ENCODE data around the gene DNAJC30.
"Not testable (repeated sequence)": the region's sequence is repeated elsewhere in the genome, so short reads cannot be mapped to it uniquely, and the experiment has no call there.

DNAJC30 gene

DNA sequence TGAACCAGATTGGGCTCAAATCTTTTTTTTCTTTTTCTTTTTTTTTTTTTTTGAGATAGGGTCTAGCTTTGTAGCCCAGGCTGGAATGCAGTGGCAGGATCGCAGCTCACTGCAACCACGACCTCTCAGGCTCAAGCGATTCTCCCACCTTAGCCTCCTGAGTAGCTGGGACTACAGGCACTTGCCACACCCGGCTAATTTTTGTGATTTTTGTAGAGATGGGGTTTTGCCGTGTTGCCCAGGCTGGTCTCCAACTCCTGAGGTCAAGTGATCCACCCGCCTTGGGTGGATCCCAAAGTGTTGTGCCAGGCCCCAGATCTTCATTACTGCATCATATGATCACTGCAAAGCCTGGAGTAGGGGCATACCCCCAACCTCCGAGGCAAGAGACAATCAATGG lies 2.8 kb downstream of the DNAJC30 start:
- DNase-seq = no peak

- no peak for DNase-seq
Measured at GRCh38 chr7:73679709-73680108, 3.5 kb downstream of the DNAJC30 start.

DNA sequence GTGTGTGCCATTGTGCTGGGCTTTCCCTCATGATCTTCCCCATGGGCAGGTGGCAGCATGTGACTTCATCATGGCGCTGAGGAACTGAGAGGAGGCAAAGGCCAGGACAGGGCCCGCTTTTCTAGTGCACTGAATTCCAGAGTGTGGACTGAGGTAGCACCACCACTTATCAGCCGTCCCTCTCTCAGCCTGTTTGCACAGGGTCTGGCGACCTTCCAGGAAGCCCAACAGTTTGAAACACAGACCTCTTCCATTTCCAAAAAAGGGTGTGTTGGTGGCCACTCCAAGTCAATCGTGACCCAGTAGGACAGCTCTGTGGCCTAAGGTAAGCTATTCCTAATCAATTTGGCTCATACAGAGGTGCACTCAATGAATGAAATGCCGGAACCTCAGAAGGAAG lies 4.4 kb downstream of the DNAJC30 start:
- DNase-seq = no peak

GRCh38 chr7:73676062-73676461 lies 7.2 kb downstream of the DNAJC30 start:
- not testable (repeated sequence) for DNase-seq

GRCh38 chr7:73674468-73675124 lies 8.7 kb downstream of the DNAJC30 start:
- DNase-seq = no peak

GRCh38 chr7:73671857-73672445 lies 11.3 kb downstream of the DNAJC30 start:
- DNase-seq = no peak

- no peak for DNase-seq
Measured at GRCh38 chr7:73671322-73671661, 12.0 kb downstream of the DNAJC30 start.

GRCh38 chr7:73669858-73670385 lies 13.3 kb downstream of the DNAJC30 start:
- no peak for DNase-seq

- no peak for DNase-seq
Measured at GRCh38 chr7:73669288-73669701, 14.0 kb downstream of the DNAJC30 start.

- no peak for DNase-seq
Measured at GRCh38 chr7:73668886-73669230, 14.4 kb downstream of the DNAJC30 start.

DNA sequence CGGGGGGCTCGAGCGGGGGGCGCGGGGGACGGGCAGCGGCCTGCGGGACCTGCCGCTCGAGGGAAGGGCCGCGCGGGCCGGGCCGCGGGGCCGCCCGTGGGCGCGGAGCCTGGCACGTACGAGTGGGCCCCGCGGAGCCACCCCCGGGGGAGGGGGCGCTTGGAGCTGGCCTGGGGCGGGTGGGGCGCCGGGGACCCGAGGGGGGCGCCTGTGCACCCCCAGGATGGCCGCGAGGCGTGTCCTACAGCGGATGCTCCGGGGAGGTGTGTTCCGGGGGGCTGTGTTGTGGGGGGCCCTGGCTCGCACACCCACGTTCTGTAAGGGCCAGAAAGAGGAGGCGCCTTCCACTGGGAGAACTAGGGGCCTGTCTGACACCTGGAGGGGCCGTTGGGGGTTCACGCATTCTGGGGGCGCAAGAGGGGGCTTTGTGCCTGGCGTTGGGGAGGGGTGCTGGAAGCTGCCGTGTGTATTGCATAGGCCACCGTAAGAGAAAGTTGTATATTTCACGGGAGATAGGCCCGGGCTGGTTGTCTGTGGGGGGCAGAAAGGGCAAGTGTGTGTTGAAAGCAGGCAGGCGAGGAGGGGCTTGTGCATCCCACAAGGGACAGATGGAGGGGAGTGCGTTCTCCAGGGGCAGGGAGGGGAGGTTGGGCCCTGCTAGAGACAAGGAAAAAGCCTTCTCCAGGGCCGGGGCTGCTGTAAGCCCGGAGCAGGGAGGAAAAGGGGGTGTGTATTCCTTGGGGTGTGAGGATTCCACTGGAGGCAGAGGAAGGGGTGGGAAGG lies 15.0 kb downstream of the DNAJC30 start:
- DNase-seq = peak; percentile 5

DNA sequence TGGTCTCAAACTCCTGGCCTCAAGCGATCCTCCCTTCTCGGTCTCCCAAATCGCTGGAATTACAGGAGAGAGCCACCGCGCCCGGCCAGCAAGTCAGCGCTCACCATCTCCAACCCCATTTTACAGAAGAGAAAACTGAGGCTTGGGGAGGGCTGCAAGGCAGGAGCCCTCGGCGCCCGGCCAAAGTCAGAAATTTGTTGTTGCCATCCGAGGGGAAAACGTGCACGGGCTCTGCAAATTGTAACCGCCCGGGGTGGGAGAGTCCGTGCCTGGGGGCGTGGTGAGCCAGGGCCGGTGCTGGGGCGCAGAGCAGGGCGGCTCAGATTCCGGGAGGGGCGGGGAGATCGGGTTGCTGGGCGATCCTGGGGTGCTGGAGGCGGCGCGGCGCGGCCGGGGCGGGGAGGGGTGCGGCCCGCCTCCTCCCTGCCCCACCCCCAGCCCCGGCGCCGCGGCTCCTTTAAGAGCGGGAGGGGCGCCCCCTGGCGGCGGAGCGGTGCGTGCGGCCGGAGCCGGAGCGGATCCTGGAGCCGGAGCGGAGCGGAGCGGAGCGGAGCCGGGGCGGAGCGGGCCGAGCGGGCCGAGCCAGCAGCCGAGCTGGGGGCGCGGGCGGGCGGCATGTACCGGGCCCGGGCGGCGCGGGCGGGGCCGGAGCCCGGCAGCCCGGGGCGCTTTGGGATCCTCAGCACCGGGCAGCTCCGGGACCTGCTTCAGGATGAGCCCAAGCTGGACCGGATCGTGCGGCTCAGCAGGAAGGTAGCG lies 15.7 kb downstream of the DNAJC30 start, which contains the start of gene VPS37D:
VPS37D (plus strand) TSS at position 488 of the 759 bp plus-strand sequence; CDS start at position 616, 128 bp downstream.
- DNase-seq = peak; percentile 92

- DNase-seq = no peak
Measured at GRCh38 chr7:73663033-73663432, 20.2 kb downstream of the DNAJC30 start.

- not testable (repeated sequence) for DNase-seq
Measured at GRCh38 chr7:73660594-73660993, 22.7 kb downstream of the DNAJC30 start.

DNA sequence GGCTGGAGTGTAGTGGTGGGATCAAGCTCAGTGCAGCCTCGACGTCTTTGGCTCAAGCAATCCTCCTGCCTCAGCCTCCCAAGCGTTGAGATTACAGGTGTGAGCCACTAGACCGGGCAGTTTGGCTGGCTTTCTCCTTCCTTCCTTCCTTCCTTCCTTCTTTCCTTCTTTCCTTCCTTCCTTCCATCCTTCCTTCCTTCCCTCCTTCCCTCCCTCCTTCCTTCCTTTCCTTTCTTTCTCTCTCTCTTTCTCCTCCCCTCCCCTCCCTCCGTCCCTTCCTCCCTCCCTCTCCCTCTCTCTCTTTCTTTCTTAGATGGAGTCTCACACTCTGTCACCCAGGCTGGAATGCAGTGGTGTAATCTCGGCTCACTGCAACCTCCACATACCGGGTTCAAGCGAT lies 23.3 kb downstream of the DNAJC30 start:
- no peak for DNase-seq

DNA sequence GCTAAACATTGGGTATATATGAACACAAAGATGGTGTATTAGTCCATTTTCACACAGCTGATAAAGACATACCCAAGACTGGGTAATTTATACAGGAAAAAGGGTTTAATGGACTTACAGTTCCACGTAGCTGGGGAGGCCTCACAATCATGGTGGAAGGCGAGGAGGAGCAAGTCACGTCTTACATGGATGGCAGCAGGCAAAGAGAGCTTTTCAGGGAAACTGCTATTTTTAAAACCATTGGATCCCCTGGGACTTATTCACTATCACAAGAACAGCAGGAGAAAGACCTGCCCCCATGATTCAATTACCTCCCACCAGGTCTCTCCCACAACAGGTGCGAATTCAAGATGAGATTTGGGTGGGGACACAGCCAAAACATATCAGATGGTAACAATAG lies 27.9 kb downstream of the DNAJC30 start:
- not testable (repeated sequence) for DNase-seq

GRCh38 chr7:73652541-73652949 lies 30.7 kb downstream of the DNAJC30 start:
- no peak for DNase-seq

DNA sequence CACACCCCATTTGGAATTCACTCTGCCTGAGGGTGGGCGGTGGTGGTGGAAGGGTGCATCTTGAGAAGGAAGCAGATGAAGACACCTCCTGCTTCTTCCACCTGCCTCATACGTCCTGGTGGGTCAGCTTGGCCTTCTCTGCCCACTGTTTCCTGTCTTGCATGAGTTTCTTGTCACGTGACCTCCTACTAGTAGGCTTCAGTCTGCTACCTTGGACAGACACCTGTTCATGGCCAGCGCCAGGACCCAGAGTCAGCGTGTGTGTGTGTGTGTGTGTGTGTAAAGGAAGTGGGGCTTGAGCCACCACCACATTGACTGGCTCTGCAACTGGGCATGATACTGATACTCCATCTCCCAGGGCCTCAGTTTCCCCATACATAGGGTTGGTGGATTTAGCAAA lies 32.7 kb downstream of the DNAJC30 start:
- no peak for DNase-seq

- no peak for DNase-seq
Measured at GRCh38 chr7:73649576-73649975, 33.7 kb downstream of the DNAJC30 start.

GRCh38 chr7:73648593-73649332 lies 34.5 kb downstream of the DNAJC30 start:
- DNase-seq = no peak

DNA sequence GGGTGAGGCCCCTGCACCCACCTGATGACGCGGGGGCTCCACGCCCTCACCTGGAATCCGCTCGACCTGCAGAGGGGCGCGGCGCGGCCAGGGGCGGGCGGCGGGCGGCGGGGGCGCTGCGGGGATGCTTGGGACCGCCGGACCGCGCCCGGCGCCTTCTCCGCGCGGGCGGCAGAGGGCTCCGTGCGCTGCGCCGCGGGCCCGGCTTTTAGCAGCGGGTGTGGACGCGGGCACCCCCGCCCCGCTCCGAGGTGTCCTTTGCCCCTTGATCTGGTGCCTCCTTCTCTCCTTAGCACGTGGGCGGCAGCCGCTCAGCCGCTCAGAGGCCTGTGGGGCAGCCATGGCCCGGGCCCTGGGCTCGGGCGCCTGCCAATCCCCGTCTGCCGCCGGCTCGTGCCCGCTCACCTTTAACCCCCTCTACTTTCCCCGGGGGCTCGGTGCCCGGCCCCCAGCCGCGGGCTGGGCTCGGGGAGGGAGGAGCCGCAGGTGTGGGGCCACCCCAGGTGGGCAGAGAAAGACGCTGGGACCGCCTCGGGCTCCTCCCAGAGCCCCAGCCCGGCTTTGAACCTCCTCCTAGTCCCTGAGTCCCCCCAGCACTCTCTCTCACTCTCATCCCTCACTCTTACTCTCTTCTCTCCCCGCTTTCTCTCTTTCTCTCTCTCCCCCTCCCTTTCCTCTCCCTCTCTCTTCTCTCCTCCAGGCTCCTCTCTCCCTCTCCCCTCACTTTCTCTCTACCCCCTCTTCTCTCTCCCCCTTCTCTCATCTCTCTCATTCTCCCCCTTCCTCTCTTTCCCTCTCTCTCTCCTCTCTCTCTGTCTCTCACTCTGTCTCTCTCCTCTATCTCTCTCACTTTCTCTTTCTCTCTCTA lies 35.3 kb downstream of the DNAJC30 start:
- peak; percentile 37 for DNase-seq

All from NCI-H345 (cell line).